Natural killer cell (primary cell): ENCODE results near the gene TBCK. TPM values are rescaled to one million over a fixed set of nuclear protein-coding genes. Genes with fewer than 3 reads are reported as not detected.

ENCODE experiments used
- ATAC-seq, 3 donors: fragments of 150-1000 bp in 2 of 3; fragments of 200-7000 bp in 1 of 3; cut with Tn5 transposase; 1 replicate in 1 of 3; 2 replicates in 2 of 3; pipeline ENCODE4 v1.10.0; 2021; ENCODE audit warnings: mild to moderate bottlenecking in 2 of 3, moderate library complexity in 2 of 3
- DNase-seq, 2 donors: peaks; one replicate each; pipeline versions ENCODE4 v3.0.0 to v3.0.0-alpha.2; 2013 to 2021; ENCODE audit warnings: mixed read lengths in 1 of 2
- H3K27ac ChIP-seq: one replicate; pipeline ENCODE4 v1.5.1; 2013; ENCODE audit warnings: mild to moderate bottlenecking, low read length
- H3K27me3 ChIP-seq: one replicate; pipeline ENCODE4 v1.6.1; 2013; ENCODE audit warnings: low read length; ENCODE audit not compliant: control insufficient read depth, insufficient read depth
- H3K36me3 ChIP-seq: one replicate; pipeline ENCODE4 v1.6.1; 2013; ENCODE audit warnings: low read length; ENCODE audit not compliant: control insufficient read depth, insufficient read depth
- H3K4me1 ChIP-seq: one replicate; pipeline ENCODE4 v1.6.1; 2013; ENCODE audit warnings: low read length; ENCODE audit not compliant: control insufficient read depth, insufficient read depth
- H3K4me3 ChIP-seq: one replicate; pipeline ENCODE4 v1.5.1; 2013; ENCODE audit warnings: low read length
- H3K9me3 ChIP-seq: one replicate; pipeline ENCODE4 v1.6.1; 2013; ENCODE audit warnings: low read length; ENCODE audit not compliant: control insufficient read depth, insufficient read depth
- H3K27ac Mint-ChIP-seq, 2 donors: one replicate each; pipeline ENCODE4 v1.8.0; 2022; ENCODE audit warnings: mild to moderate bottlenecking in 2 of 2, mixed read lengths in 2 of 2, moderate library complexity in 1 of 2
- H3K27me3 Mint-ChIP-seq, 2 donors: one replicate each; pipeline ENCODE4 v1.8.0; 2022; ENCODE audit warnings: low read depth in 2 of 2, mixed read lengths in 2 of 2
- H3K36me3 Mint-ChIP-seq: one replicate; pipeline ENCODE4 v1.8.0; 2022; ENCODE audit warnings: mixed read lengths
- H3K4me1 Mint-ChIP-seq, 2 donors: one replicate each; pipeline ENCODE4 v1.8.0; 2022; ENCODE audit warnings: mixed read lengths in 2 of 2
- H3K4me3 Mint-ChIP-seq: one replicate; pipeline ENCODE4 v1.8.0; 2022; ENCODE audit warnings: mild to moderate bottlenecking, moderate library complexity, mixed read lengths
- H3K9me3 Mint-ChIP-seq, 2 donors: one replicate each; pipeline ENCODE4 v1.8.0; 2022; ENCODE audit warnings: mixed read lengths in 2 of 2
- WGBS: methylation state at CpG from one replicate; pipeline ENCODE4 v1.1.7; 2013; ENCODE audit warnings: missing lambda C conversion rate; ENCODE audit not compliant: insufficient coverage; 5-methylcytosine and 5-hydroxymethylcytosine counted together
- intact Hi-C: fragments of 100-400 bp; cut with micrococcal nuclease; formaldehyde crosslinking; loops from one replicate; pipeline ENCODE4 v1.14.2; 2022
- total RNA-seq, 4 donors: library from RNA; stranded (reverse); fragments of 120-200 nt in 1 of 4; gene quantifications; one replicate each; pipeline versions ENCODE4 v1.2.3 to v1.2.4, GENCODE V29; 2013 to 2022
- TF ChIP-seq, protein P1 (sequence below): fragments of 200-600 bp; IDR thresholded peaks from one replicate; pipeline ENCODE4 v1.8.0; 2022; ENCODE audit warnings: antibody characterized with exemption

TBCK gene
- total RNA-seq, 3 donors from 2014 or later (not counting 1 experiment from before 2014, with no cell fraction given): 49.5 to 78.5 (median 54.2) TPM

DNA sequence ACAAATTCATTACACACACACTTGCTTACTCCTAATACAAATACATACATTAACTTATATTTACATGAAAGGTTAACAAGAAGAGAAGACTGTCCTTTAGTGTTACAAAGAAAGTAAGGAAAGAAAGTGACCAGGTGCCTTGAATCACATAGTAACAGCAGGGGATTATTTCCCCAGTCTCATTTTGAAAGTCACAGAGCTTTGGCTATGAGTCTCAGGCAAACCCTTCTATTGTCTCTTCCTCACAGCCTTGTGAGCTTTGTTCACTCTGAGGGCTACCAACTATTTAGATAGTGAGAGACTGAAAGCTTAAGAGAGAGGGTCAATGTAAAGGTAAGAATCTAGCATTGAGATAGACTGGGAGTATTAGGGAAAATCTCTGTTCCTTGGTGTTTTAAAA lies 259.1 kb downstream of the TBCK start:
- Histone ChIP-seq H3K4me1 (no peaks in the 10 kb centered on the region), H3K27ac (no peak overlapping the region), H3K9me3 (no peaks in the 10 kb centered on the region), H3K4me3 (no peak overlapping the region), H3K36me3 (no peaks in the 10 kb centered on the region), H3K27me3 (no peaks in the 10 kb centered on the region)
- DNase-seq (no peak), ATAC-seq (no peak)
- H3K4me1 Mint-ChIP-seq: no peaks in the 10 kb centered on the region
- intact Hi-C loops: no loop called here
- no peaks in the 10 kb centered on the region for H3K36me3 Mint-ChIP-seq
- H3K27me3 Mint-ChIP-seq: no peaks in the 10 kb centered on the region
- H3K27ac Mint-ChIP-seq: no peak overlapping the region
- no peak overlapping the region for H3K4me3 Mint-ChIP-seq
- TF ChIP-seq, protein P1, sequence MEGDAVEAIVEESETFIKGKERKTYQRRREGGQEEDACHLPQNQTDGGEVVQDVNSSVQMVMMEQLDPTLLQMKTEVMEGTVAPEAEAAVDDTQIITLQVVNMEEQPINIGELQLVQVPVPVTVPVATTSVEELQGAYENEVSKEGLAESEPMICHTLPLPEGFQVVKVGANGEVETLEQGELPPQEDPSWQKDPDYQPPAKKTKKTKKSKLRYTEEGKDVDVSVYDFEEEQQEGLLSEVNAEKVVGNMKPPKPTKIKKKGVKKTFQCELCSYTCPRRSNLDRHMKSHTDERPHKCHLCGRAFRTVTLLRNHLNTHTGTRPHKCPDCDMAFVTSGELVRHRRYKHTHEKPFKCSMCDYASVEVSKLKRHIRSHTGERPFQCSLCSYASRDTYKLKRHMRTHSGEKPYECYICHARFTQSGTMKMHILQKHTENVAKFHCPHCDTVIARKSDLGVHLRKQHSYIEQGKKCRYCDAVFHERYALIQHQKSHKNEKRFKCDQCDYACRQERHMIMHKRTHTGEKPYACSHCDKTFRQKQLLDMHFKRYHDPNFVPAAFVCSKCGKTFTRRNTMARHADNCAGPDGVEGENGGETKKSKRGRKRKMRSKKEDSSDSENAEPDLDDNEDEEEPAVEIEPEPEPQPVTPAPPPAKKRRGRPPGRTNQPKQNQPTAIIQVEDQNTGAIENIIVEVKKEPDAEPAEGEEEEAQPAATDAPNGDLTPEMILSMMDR: no peak
- peaks cover 0 to 2% of the 10 kb centered on the region in 2 donors for H3K9me3 Mint-ChIP-seq

GRCh38 chr4:106051514-106051913 lies 264.5 kb downstream of the TBCK start:
- no peaks in the 10 kb centered on the region for H3K4me1 Mint-ChIP-seq
- no peak for ATAC-seq
- WGBS: 92% methylated on average over 1 of the region's 1 CpG
- TF ChIP-seq, protein P1: no peak
- no peak for DNase-seq
- no peak overlapping the region for H3K4me3 Mint-ChIP-seq
- Histone ChIP-seq H3K27ac (no peak overlapping the region), H3K36me3 (no peaks in the 10 kb centered on the region), H3K9me3 (no peaks in the 10 kb centered on the region), H3K4me3 (no peak overlapping the region), H3K4me1 (no peaks in the 10 kb centered on the region), H3K27me3 (no peaks in the 10 kb centered on the region)
- H3K27me3 Mint-ChIP-seq: no peaks in the 10 kb centered on the region
- peaks cover 0 to 2% of the 10 kb centered on the region in 2 donors for H3K9me3 Mint-ChIP-seq
- no peak overlapping the region for H3K27ac Mint-ChIP-seq
- intact Hi-C loops: no loop called here
- H3K36me3 Mint-ChIP-seq: peaks cover 7% of the 10 kb centered on the region

DNA sequence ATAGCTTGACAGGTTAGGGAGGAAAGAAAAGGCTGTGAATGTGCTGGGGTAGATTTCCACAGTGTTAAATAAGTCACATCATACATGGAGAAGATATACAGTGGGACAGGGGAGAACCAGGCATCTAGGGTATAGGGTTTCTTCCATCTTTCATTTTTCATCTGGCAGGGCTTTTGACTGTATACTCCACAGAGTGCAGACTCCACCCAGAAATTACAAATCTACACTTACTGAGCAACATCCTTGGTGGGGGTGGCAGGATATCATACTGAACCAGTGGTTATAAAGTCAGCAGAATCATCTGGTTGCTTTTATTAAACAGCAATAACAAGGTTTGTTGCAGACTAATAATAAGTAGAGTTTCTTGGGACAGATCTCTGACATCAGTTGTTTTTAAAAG lies 266.5 kb downstream of the TBCK start:
- H3K27ac Mint-ChIP-seq: no peak overlapping the region
- peaks cover 0 to 2% of the 10 kb centered on the region in 2 donors for H3K9me3 Mint-ChIP-seq
- H3K4me3 Mint-ChIP-seq: no peak overlapping the region
- no peaks in the 10 kb centered on the region for H3K27me3 Mint-ChIP-seq
- intact Hi-C loops: no loop called here
- H3K4me1 Mint-ChIP-seq: no peaks in the 10 kb centered on the region
- Histone ChIP-seq H3K27ac (no peak overlapping the region), H3K4me1 (no peaks in the 10 kb centered on the region), H3K36me3 (no peaks in the 10 kb centered on the region), H3K27me3 (no peaks in the 10 kb centered on the region), H3K4me3 (no peak overlapping the region), H3K9me3 (no peaks in the 10 kb centered on the region)
- TF ChIP-seq, protein P1: no peak
- no peak for DNase-seq
- no peak for ATAC-seq
- peaks cover 19% of the 10 kb centered on the region for H3K36me3 Mint-ChIP-seq

GRCh38 chr4:106048250-106048971 lies 267.6 kb downstream of the TBCK start:
- no peak for ATAC-seq
- Mint-ChIP-seq H3K9me3 (peaks cover 0 to 2% of the 10 kb centered on the region in 2 donors), H3K36me3 (peaks cover 19% of the 10 kb centered on the region), H3K4me3 (no peak overlapping the region), H3K27ac (no peak overlapping the region), H3K27me3 (no peaks in the 10 kb centered on the region), H3K4me1 (no peaks in the 10 kb centered on the region)
- TF ChIP-seq, protein P1: no peak
- Histone ChIP-seq H3K36me3 (no peaks in the 10 kb centered on the region), H3K9me3 (no peaks in the 10 kb centered on the region), H3K4me1 (no peaks in the 10 kb centered on the region), H3K4me3 (no peak overlapping the region), H3K27ac (no peak overlapping the region), H3K27me3 (no peaks in the 10 kb centered on the region)
- no CpG with 5 or more reads among the region's 2 CpGs for WGBS
- DNase-seq: no peak
- intact Hi-C loops: no loop called here
